Endothelial cell of umbilical vein (primary cell): ENCODE results near the gene LRP1.

ENCODE experiments used
- CTCF ChIP-seq, 2 donors: IDR thresholded peaks; 1 replicate in 1 of 2; 2 replicates in 1 of 2; pipeline ENCODE4 v1.5.1; 2011; ENCODE audit warnings: low read length in 2 of 2, mild to moderate bottlenecking in 2 of 2, moderate library complexity in 2 of 2, control low read depth in 1 of 2, inconsistent platforms in 1 of 2, low read depth in 1 of 2; ENCODE audit not compliant: insufficient read depth in 1 of 2; ENCODE audit errors: extremely low read depth in 1 of 2
- EZH2 ChIP-seq: IDR thresholded peaks from 2 replicates; pipeline ENCODE4 v1.6.1; 2012; ENCODE audit warnings: borderline replicate concordance, low read depth, mild to moderate bottlenecking, moderate library complexity, low read length, inconsistent platforms; ENCODE audit not compliant: severe bottlenecking
- FOS ChIP-seq: IDR thresholded peaks from 2 replicates; pipeline ENCODE4 v1.6.1; 2011; ENCODE audit warnings: mild to moderate bottlenecking, low read length, moderate library complexity, borderline replicate concordance; ENCODE audit not compliant: insufficient read depth
- GATA2 ChIP-seq: IDR thresholded peaks from 2 replicates; pipeline ENCODE4 v1.7.0; 2011; ENCODE audit warnings: low read depth, mild to moderate bottlenecking, moderate library complexity, mixed read lengths, low read length; ENCODE audit not compliant: insufficient read length, insufficient read depth
- JUN ChIP-seq: IDR thresholded peaks from 2 replicates; pipeline ENCODE4 v1.6.1; 2011; ENCODE audit warnings: borderline replicate concordance, low read depth; ENCODE audit not compliant: insufficient read length, insufficient read depth
- MAX ChIP-seq: IDR thresholded peaks from 2 replicates; pipeline ENCODE4 v1.6.1; 2011; ENCODE audit not compliant: insufficient read depth, insufficient read length
- MYC ChIP-seq: IDR thresholded peaks from one replicate; pipeline ENCODE4 v1.6.1; 2011; ENCODE audit warnings: mild to moderate bottlenecking, low read depth, low read length
- POLR2A ChIP-seq: IDR thresholded peaks from 2 replicates; pipeline ENCODE4 v1.6.1; 2012; ENCODE audit warnings: low read depth, mild to moderate bottlenecking, control low read depth, low read length
- POLR2AphosphoS5 ChIP-seq: IDR thresholded peaks from 2 replicates; pipeline ENCODE4 v1.6.1; 2012; ENCODE audit warnings: low read depth, mild to moderate bottlenecking, control low read depth, low read length, moderate library complexity; ENCODE audit not compliant: insufficient read depth

- TF ChIP-seq CTCF (IDR thresholded peaks at IDR 0.05; ENCODE audit: extremely low read depth in 1 of 2, insufficient read depth in 1 of 2, low read depth in 1 of 2, low read length in 2 of 2): no peak
- no peak for TF ChIP-seq POLR2A
- no peak for TF ChIP-seq GATA2
- TF ChIP-seq JUN: no peak
- peak; percentile 95 for TF ChIP-seq EZH2
- no peak for TF ChIP-seq POLR2AphosphoS5
- TF ChIP-seq MYC: no peak
- TF ChIP-seq MAX: no peak
- TF ChIP-seq FOS: no peak
Observed at GRCh38 chr12:57216921-57217879, 88.9 kb downstream of the LRP1 start.
